ENCODE results near the gene OBSCN.
"Not testable (repeated sequence)": the region's sequence is repeated elsewhere in the genome, so short reads cannot be mapped to it uniquely, and the experiment has no call there.

OBSCN gene

DNA sequence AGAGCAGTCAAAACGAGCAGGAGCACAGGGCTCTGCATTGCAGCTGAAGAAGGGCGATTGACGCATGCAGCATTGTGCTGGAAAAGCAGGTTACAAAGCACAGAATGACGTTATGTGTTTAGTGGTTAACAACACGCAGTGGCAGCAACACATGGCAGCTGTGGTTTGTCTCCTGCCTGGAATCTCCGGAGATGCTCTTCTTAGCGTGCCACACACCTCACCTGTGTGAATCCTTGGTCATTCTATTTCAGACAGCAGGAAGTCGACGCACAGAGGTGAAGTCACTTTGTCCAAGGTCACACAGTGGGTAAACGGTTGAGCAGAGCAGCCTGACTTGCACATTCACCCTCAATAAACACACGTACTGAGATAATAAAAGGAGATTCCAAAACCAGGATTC, 14.7 kb downstream of the OBSCN start:
- H3K4me3 ChIP-seq (ENCODE audit: low read length), result no peak overlapping the region
- DNase-seq (ENCODE audit: low read depth), result no peak
- TF ChIP-seq CTCF (IDR thresholded peaks at IDR 0.05; ENCODE audit: insufficient read depth, low read depth, low read length, missing control alignments), result no peak

DNA sequence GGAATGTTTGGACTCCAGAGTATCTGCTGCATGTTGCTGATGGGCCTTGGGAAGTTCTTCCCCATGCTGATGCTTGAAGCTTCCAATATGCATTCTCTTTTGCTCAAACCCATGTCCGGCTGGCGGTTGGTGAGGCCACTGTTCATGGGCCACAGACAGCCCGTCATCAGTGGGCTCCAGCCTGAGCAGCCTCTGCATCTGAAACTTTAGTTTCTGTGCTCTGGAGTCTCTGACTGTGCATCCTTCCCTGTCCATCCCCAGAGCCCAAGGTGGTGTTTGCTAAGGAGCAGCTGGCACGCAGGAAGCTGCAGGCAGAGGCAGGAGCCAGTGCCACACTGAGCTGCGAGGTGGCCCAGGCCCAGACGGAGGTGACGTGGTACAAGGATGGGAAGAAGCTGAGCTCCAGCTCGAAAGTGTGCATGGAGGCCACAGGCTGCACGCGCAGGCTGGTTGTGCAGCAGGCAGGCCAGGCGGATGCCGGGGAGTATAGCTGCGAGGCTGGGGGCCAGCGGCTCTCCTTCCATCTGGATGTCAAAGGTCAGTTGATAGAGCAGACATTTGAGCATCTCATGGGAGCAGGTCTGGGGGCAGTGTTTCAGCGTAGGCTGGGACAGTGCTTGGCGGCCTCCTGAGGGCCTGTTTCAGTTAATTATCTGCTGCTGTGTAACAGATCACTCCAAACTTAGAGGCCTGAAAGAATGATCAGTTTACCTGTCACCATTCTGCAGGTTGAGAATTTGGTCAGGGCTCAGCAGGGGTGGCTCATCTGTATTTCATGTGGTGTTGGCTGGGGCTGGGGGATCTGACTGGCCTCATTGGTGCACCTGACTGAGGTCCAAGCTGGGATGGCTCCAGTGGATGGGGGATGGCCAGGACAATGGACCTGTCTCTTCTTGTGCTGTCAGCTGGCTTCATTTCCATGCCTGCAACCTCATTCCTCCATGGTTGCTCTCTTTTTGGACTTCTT, 16.6 kb downstream of the OBSCN start:
- no peak for DNase-seq (ENCODE audit: low read depth)
- H3K4me3 ChIP-seq (ENCODE audit: low read length), result no peak overlapping the region
- no peak for TF ChIP-seq CTCF (IDR thresholded peaks at IDR 0.05; ENCODE audit: insufficient read depth, low read depth, low read length, missing control alignments)

DNA sequence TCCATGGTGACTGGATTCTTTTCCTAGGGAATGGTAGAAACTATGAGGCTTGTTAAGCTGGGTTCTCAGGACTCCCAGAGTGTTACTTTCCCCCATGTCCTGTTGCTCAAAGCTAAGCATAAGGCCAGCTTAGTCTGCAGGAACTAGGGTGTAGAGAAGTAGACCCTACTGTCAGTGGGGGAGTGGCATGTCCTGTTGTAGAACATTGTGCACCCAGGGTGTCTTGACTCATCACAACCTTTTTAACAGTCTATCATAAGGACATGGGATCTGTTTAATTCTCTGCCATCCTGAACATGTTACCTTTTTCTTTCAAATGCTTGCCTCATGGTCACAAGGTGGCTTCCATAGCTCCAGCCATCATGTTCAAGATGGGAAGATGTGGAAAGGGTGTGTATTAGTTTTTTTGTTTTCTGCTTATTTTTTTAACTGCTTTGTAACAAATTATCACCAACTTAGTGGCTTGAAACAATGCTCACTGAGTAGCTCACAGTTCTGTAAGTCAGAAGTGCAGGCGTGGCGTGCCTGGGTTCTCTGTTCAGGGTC, 17.4 kb downstream of the OBSCN start:
- no peak overlapping the region for H3K4me3 ChIP-seq (ENCODE audit: low read length)
- no peak for TF ChIP-seq CTCF (IDR thresholded peaks at IDR 0.05; ENCODE audit: insufficient read depth, low read depth, low read length, missing control alignments)

GRCh38 chr1:228225740-228226139, 17.9 kb downstream of the OBSCN start:
- DNase-seq (ENCODE audit: low read depth), result no peak
- no peak overlapping the region for H3K4me3 ChIP-seq (ENCODE audit: low read length)
- TF ChIP-seq CTCF (IDR thresholded peaks at IDR 0.05; ENCODE audit: insufficient read depth, low read depth, low read length, missing control alignments), result no peak

More for the DNA sequence above, 17.4 kb downstream of the OBSCN start:
- no peak for DNase-seq (ENCODE audit: low read depth)

- H3K4me3 ChIP-seq (ENCODE audit: low read length), result no peak overlapping the region
- TF ChIP-seq CTCF (IDR thresholded peaks at IDR 0.05; ENCODE audit: insufficient read depth, low read depth, low read length, missing control alignments), result no peak
- no peak for DNase-seq (ENCODE audit: low read depth)
These were observed 18.5 kb downstream of the OBSCN start for GRCh38 chr1:228226141-228226874.

DNA sequence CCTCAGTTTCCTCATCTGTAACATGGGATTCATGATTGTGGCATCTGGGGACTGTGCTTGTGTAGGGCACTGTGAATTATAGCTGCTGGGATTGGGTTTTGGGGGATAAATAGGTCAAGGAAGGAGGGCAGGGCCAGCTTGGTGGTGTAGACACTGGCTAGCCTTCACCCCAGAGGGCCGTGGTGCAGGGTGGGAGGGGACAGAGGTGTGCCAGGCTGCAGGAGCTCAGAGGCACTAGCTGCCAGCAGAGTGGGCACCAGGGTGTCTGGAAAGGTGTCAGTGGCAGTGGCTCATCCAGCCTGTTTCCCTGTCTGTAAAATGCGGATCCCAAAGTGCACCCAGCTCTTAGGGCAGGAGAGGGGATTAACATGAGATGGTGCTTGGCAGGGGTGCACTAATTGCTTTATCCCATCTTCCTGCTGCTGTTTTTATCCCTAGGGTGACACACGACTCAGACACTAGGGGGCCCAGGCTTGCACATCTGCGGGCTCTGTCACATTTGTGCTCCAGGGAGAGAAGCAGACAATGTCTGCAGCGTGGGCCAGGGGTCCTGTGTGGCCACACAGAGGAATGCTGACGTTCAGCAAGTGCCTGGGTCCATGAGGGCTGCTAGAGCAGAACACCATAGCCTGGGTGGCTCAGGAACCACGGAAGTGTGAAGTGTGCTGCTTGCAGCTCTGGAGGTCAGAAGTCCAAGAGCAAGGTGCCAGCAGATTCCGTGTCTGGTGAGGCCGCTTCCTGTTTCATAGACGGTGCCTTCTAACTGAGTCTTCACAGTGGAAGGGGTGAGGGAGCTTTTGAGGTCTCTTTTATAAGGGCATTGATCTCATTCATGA, 19.3 kb downstream of the OBSCN start:
- peak; percentile 11 for DNase-seq (ENCODE audit: low read depth)
- TF ChIP-seq CTCF (IDR thresholded peaks at IDR 0.05; ENCODE audit: insufficient read depth, low read depth, low read length, missing control alignments), result peak; percentile 8

DNA sequence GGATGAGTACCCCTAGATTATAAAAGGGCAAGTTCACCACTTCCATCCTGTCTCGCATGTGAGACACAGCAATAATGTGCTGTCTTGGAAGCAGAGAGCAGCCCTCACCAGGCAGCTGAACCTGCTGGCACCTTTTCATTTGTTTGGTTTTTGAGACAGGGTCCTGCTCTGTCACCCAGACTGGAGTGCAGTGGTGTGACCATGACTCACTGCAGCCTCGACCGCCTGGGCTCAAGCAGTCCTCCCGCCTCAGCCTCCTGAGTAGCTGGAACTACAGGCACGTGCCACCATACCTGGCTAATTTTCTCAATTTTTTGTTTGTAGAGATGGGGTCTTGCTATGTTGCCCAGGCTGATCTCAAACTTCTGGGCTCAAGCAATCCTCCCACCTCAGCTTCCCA, 20.3 kb downstream of the OBSCN start:
- DNase-seq (ENCODE audit: low read depth); H3K4me3 ChIP-seq (ENCODE audit: low read length): not testable (repeated sequence)

More for the DNA sequence above, 19.3 kb downstream of the OBSCN start:
- H3K4me3 ChIP-seq (ENCODE audit: low read length), result no peak overlapping the region
